Measurements from ENCODE around the gene IGF2BP1.
A peak's percentile ranks its signal among the peaks of the same experiment; 100 is the strongest.
"Not testable (repeated sequence)": the region's sequence is repeated elsewhere in the genome, so short reads cannot be mapped to it uniquely, and the experiment has no call there.

Gene IGF2BP1

GRCh38 chr17:48995974-48996721, 1.0 kb upstream of the IGF2BP1 start:
- peak; percentile 78 for DNase-seq (ENCODE audit: low spot score)

GRCh38 chr17:48996722-48997102, 473 bp upstream of the IGF2BP1 start:
- DNase-seq (ENCODE audit: low spot score): no peak

- peak; percentile 58 for DNase-seq (ENCODE audit: low spot score)
Observed at GRCh38 chr17:48997827-48998586, 822 bp downstream of the IGF2BP1 start.

GRCh38 chr17:48998587-48999440, 1.6 kb downstream of the IGF2BP1 start:
- DNase-seq (ENCODE audit: low spot score): peak; percentile 54

- no peak for DNase-seq (ENCODE audit: low spot score)
Observed at GRCh38 chr17:49000943-49001342, 3.8 kb downstream of the IGF2BP1 start.

- no peak for DNase-seq (ENCODE audit: low spot score)
Observed at GRCh38 chr17:49001671-49002070, 4.5 kb downstream of the IGF2BP1 start.

- no peak for DNase-seq (ENCODE audit: low spot score)
Observed at GRCh38 chr17:49002331-49002730, 5.1 kb downstream of the IGF2BP1 start.

- DNase-seq (ENCODE audit: low spot score): no peak
Observed at GRCh38 chr17:49002766-49003165, 5.6 kb downstream of the IGF2BP1 start.

- DNase-seq (ENCODE audit: low spot score): peak; percentile 59
Observed at GRCh38 chr17:49003557-49004511, 6.6 kb downstream of the IGF2BP1 start.

GRCh38 chr17:49005140-49005539, 8.0 kb downstream of the IGF2BP1 start:
- DNase-seq (ENCODE audit: low spot score): no peak

- not testable (repeated sequence) for DNase-seq (ENCODE audit: low spot score)
Observed at GRCh38 chr17:49008908-49009307, 11.7 kb downstream of the IGF2BP1 start.

- DNase-seq (ENCODE audit: low spot score): no peak
Observed at GRCh38 chr17:49012769-49013255, 15.6 kb downstream of the IGF2BP1 start.

- DNase-seq (ENCODE audit: low spot score): no peak
Observed at GRCh38 chr17:49013311-49014213, 16.4 kb downstream of the IGF2BP1 start.

GRCh38 chr17:49015179-49015923, 18.2 kb downstream of the IGF2BP1 start:
- DNase-seq (ENCODE audit: low spot score): no peak

GRCh38 chr17:49015924-49016774, 19.0 kb downstream of the IGF2BP1 start:
- DNase-seq (ENCODE audit: low spot score): no peak

- DNase-seq (ENCODE audit: low spot score): peak; percentile 70
Observed at GRCh38 chr17:49016775-49017463, 19.7 kb downstream of the IGF2BP1 start.

- no peak for DNase-seq (ENCODE audit: low spot score)
Observed at GRCh38 chr17:49018116-49018612, 21.0 kb downstream of the IGF2BP1 start.

- DNase-seq (ENCODE audit: low spot score): no peak
Observed at GRCh38 chr17:49018748-49019147, 21.6 kb downstream of the IGF2BP1 start.
